Measurements from ENCODE around the gene PRKCA. TPM values are rescaled to one million over a fixed set of nuclear protein-coding genes. Genes with fewer than 3 reads are reported as not detected.

PRKCA gene
- total and polyA plus RNA-seq, 2 donors (not counting 3 experiments of a cell fraction or from before 2014, with no cell fraction given), result 7.5 to 34.2 TPM

DNA sequence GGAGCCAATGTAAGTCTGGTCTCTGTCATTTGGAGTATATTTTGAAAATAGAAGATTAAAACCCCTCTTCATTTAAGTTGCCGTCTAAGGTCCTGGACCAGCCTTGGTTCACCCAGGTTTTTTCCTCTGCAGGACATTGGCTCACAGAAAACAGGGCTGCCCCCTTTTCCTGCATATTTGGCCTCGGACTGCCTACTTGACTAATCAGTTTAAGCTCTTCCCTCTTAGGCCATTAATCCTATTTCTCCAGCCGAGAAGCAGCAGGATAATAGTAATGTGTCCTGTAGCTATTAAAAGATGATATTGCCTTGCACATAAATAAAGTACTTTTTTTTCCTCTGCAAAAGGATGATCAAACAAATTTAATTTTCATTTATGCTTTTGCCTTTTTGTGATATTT, 52.1 kb downstream of the PRKCA start:
- ChIA-PET POLR2A (no interaction called here), CTCF (interaction anchor here (0.6 to 1.4 kb wide), 8 partner anchors 11 to 213 kb away, joined by 3 to 7 read pairs (median 3); no protein-coding TSS in a partner anchor)
- TF ChIP-seq CTCF (IDR thresholded peaks at IDR 0.05; ENCODE audit: extremely low read depth in 1 of 2, insufficient read depth in 1 of 2, low read depth in 1 of 2, low read length in 2 of 2), result no peak
- TF ChIP-seq, protein P1, sequence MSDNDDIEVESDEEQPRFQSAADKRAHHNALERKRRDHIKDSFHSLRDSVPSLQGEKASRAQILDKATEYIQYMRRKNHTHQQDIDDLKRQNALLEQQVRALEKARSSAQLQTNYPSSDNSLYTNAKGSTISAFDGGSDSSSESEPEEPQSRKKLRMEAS (IDR thresholded peaks at IDR 0.05; ENCODE audit: insufficient read depth, insufficient read length), result no peak
- TF ChIP-seq FOS (IDR thresholded peaks at IDR 0.05; ENCODE audit: borderline replicate concordance, insufficient read depth, low read length), result no peak
- TF ChIP-seq GATA2 (IDR thresholded peaks at IDR 0.05; ENCODE audit: insufficient read depth, insufficient read length, low read depth, low read length), result no peak
- TF ChIP-seq POLR2AphosphoS5 (IDR thresholded peaks at IDR 0.05; ENCODE audit: insufficient read depth, low read depth, low read length), result no peak
- no peak for TF ChIP-seq POLR2A (IDR thresholded peaks at IDR 0.05; ENCODE audit: low read depth, low read length)
- TF ChIP-seq MYC (IDR thresholded peaks at IDR 0.05; ENCODE audit: low read depth, low read length), result no peak
- no peak for TF ChIP-seq EZH2 (IDR thresholded peaks at IDR 0.05; ENCODE audit: borderline replicate concordance, low read depth, low read length, severe bottlenecking)
- TF ChIP-seq JUN (IDR thresholded peaks at IDR 0.05; ENCODE audit: borderline replicate concordance, insufficient read depth, insufficient read length, low read depth), result no peak
- Histone ChIP-seq H3K4me2 (ENCODE audit: insufficient read depth, low read length) (peak overlapping the region; percentile 50), H3K36me3 (ENCODE audit: control insufficient read depth in 2 of 2, extremely low read depth in 1 of 2, insufficient read depth in 2 of 2, low read length in 2 of 2) (no peaks in the 10 kb centered on the region), H3K9me3 (replicated peaks; ENCODE audit: control insufficient read depth, insufficient read depth, low read length) (no peaks in the 10 kb centered on the region), H3K9ac (replicated peaks; ENCODE audit: extremely low read depth, insufficient read depth, low read length) (no peak overlapping the region), H4K20me1 (replicated peaks; ENCODE audit: control insufficient read depth, extremely low read depth, insufficient read depth, low read length) (no peaks in the 10 kb centered on the region), H3K4me3 (replicated peaks in 1 of 3; ENCODE audit: insufficient read depth in 1 of 3, low read depth in 1 of 3, low read length in 3 of 3) (no peak overlapping the region), H3K79me2 (ENCODE audit: control insufficient read depth, insufficient read depth, low read length) (peaks cover 35% of the 10 kb centered on the region), H3K4me1 (ENCODE audit: control insufficient read depth, extremely low read depth, insufficient read depth, low read length) (peaks cover 23% of the 10 kb centered on the region), H3K27me3 (ENCODE audit: control insufficient read depth in 2 of 2, insufficient read depth in 2 of 2, low read length in 2 of 2) (no peaks in the 10 kb centered on the region), H3K27ac (ENCODE audit: insufficient read depth, low read depth, low read length) (no peak overlapping the region), H3K9me1 (replicated peaks; ENCODE audit: control insufficient read depth, extremely low read depth, insufficient read depth, low read length) (no peaks in the 10 kb centered on the region), H2AFZ (ENCODE audit: low read depth, low read length) (no peak overlapping the region)
- no peak for DNase-seq (ENCODE audit: low read depth, low spot score)
- no TSS peak for BruUV-seq (replicated peaks)
- intact Hi-C loops (cut with micrococcal nuclease) (loop anchor here (2.0 kb wide), 1 partner anchor 212 kb away; no protein-coding TSS in a partner anchor), dilution Hi-C loops (cut with MboI; ENCODE audit: extremely low pct_ligation_motif_present, low sequenced_read_pairs) (no loop called here)
- FAIRE-seq, result no peak

All from endothelial cell of umbilical vein (primary cell).